Glomerular visceral epithelial cell (primary cell): ENCODE results near the gene SLC1A2.
"Not testable (repeated sequence)": the region's sequence is repeated elsewhere in the genome, so short reads cannot be mapped to it uniquely, and the experiment has no call there.

Experiments used
- DNase-seq: peaks from one replicate; pipeline ENCODE4 v3.0.0-alpha.2; 2016; ENCODE audit errors: extremely low spot score

SLC1A2 gene

GRCh38 chr11:35226756-35227155, 192.6 kb downstream of the SLC1A2 start:
- not testable (repeated sequence) for DNase-seq

GRCh38 chr11:35225946-35226520, 193.3 kb downstream of the SLC1A2 start:
- no peak for DNase-seq

DNA sequence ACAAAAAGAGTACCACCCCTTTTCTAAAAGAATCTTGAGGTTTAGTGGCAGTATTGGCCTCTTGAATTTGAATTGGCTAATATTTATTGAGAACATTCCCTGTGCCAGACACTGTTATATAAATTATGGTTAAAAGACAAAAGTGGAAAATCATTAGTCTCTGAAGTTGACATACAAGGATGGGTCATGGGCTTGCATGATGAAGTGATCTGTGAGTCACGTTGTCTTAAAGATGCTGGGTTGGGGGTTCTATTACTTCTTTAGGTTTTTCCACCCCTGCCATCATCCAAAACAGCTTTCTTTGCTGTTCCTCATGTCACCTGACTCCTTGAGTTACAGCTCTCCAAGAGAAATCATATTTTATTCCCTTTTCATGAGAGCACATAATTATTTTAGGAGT, 195.4 kb downstream of the SLC1A2 start:
- DNase-seq, result no peak

- DNase-seq, result no peak
Observed at GRCh38 chr11:35223371-35223796, 196.0 kb downstream of the SLC1A2 start.

DNA sequence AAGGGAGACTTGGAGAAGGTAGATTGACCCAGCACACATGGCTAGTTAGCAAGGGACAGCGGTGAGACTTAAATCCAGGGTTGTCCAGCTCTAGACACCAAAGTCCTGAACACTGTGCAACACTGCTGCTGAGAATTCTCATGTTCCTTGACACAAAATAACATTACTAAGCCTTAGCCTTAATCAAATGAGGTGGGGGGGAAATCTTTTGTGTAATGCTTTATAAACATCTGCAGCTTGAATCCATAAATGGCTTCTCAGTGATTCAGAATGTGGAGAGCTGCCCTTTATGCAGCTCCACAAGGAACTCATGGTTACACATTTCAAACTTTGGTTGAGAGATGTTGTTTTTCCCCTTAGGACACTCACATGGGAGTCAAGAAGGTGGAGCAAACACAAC, 200.4 kb downstream of the SLC1A2 start:
- no peak for DNase-seq

GRCh38 chr11:35216962-35217678, 202.2 kb downstream of the SLC1A2 start:
- no peak for DNase-seq

DNA sequence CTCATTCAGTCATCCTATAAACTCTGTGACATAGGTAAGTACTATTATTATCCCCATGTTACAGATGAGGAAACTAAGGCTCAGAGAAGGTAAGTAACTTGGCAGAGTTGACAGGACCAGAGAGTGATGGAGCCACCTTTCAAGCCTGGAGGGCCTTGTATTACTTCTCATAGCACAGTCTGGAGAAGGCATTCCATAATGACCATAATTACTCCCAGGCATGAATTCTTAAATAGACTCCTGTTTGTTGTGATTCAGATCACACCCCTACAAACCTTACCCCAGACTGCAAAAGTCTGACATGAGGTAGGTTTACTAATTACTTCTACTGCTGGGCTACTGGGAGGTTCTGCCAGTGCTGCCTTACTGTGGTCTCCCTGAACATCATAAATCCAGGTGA, 203.4 kb downstream of the SLC1A2 start:
- no peak for DNase-seq

DNA sequence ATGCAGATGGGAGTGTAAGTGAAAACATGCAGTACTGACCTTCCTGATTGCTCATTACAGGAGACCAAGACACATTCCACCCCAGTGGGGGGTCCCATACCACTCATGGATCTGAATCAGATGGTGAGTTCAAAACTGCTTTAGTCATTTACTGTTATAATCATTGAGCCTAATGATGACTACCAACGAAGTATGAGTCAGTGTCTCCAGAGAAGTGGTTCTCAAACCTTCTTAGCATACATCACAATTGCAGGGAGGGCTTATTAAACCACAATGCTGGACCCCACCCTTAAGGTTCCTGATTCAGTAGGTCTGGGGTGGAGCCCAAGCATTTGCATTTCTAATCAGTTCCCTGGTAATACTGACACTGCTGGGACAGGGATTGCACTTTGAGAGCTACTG, 204.6 kb downstream of the SLC1A2 start:
- peak; percentile 92 for DNase-seq

- no peak for DNase-seq
Observed at GRCh38 chr11:35214226-35214770, 205.1 kb downstream of the SLC1A2 start.

- DNase-seq, result no peak
Observed at GRCh38 chr11:35211952-35212351, 207.4 kb downstream of the SLC1A2 start.

- DNase-seq, result no peak
Observed at GRCh38 chr11:35210876-35211546, 208.3 kb downstream of the SLC1A2 start.

- no peak for DNase-seq
Observed at GRCh38 chr11:35208795-35209194, 210.6 kb downstream of the SLC1A2 start.

- DNase-seq, result no peak
Observed at GRCh38 chr11:35207471-35208403, 211.6 kb downstream of the SLC1A2 start.

DNA sequence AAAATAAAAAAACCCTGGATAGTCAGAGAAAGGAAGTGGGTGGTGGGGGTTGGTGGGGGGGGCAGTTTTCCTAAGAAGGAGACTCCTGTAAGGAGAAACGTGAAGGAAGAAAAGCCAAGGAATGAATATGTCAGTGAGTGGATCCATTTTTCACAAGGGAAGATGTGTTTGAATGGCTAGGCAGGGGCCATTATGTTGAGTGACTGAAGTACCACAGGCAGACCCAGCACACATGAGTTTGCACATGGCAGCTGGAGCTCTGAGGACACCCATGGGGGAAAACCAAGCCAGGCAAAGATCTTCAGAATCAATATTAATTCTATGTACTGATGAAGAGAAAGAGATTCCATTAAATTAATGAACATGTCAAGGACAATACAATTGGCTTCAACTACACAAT, 212.7 kb downstream of the SLC1A2 start:
- DNase-seq, result no peak

- DNase-seq, result no peak
Observed at GRCh38 chr11:35204614-35205013, 214.7 kb downstream of the SLC1A2 start.
